HEK293T (cell line): ENCODE measurements around the gene NUMBL.

ENCODE experiments used
- ARNT ChIP-seq: fragments of 450-650 bp; IDR thresholded peaks from 2 replicates; pipeline ENCODE4 v1.6.1; 2017; ENCODE audit warnings: mild to moderate bottlenecking
- BHLHE40 ChIP-seq: fragments of 450-650 bp; IDR thresholded peaks from 2 replicates; pipeline ENCODE4 v1.6.1; 2016; ENCODE audit warnings: mild to moderate bottlenecking, moderate library complexity, borderline replicate concordance
- CTBP1 ChIP-seq: fragments of 450-650 bp; IDR thresholded peaks from 2 replicates; pipeline ENCODE4 v1.6.1; 2016; ENCODE audit warnings: borderline replicate concordance
- ELF4 ChIP-seq: fragments of 450-650 bp; IDR thresholded peaks from 2 replicates; pipeline ENCODE4 v1.6.1; 2017; ENCODE audit warnings: antibody characterized with exemption
- FOXA1 ChIP-seq: fragments of 450-650 bp; IDR thresholded peaks from 2 replicates; pipeline ENCODE4 v1.6.1; 2016; ENCODE audit warnings: mild to moderate bottlenecking
- FOXK2 ChIP-seq: fragments of 450-650 bp; IDR thresholded peaks from 2 replicates; pipeline ENCODE4 v1.6.1; 2016; ENCODE audit warnings: mild to moderate bottlenecking
- FOXM1 ChIP-seq: fragments of 450-650 bp; IDR thresholded peaks from 2 replicates; pipeline ENCODE4 v1.6.1; 2017; ENCODE audit warnings: mild to moderate bottlenecking, borderline replicate concordance
- HDGF ChIP-seq: fragments of 450-650 bp; IDR thresholded peaks from 2 replicates; pipeline ENCODE4 v1.6.1; 2017; ENCODE audit warnings: antibody characterized with exemption, borderline replicate concordance
- SP1 ChIP-seq: fragments of 450-650 bp; IDR thresholded peaks from 2 replicates; pipeline ENCODE4 v1.6.1; 2017
- SUZ12 ChIP-seq: fragments of 450-650 bp; IDR thresholded peaks from 2 replicates; pipeline ENCODE4 v1.6.1; 2016; ENCODE audit warnings: mild to moderate bottlenecking
- TARDBP ChIP-seq: fragments of 450-650 bp; IDR thresholded peaks from 2 replicates; pipeline ENCODE4 v1.6.1; 2016
- ZNF384 ChIP-seq: fragments of 450-650 bp; IDR thresholded peaks from 2 replicates; pipeline ENCODE4 v1.6.1; 2016

GRCh38 chr19:40693896-40694295 lies 3.4 kb upstream of the NUMBL start:
- TF ChIP-seq ARNT (no peak), SP1 (no peak), SUZ12 (no peak), FOXA1 (no peak), BHLHE40 (no peak), ELF4 (no peak), ZNF384 (no peak), FOXK2 (no peak), CTBP1 (no peak), FOXM1 (no peak), TARDBP (no peak), HDGF (no peak)
